IMR-90 (cell line): ENCODE data around the gene SPSB2. TPM values are rescaled to one million over a fixed set of nuclear protein-coding genes. Genes with fewer than 3 reads are reported as not detected.

Experiments
- ATAC-seq: fragments of 200-7000 bp; cut with Tn5 transposase; 2 replicates; pipeline ENCODE4 v1.9.1; 2020; ENCODE audit warnings: low read depth, mild to moderate bottlenecking, moderate library complexity
- BruUV-seq: library from RNA; stranded (reverse); fragments of 400-500 nt; replicated peaks from 2 replicates; lab custom pipeline; 2021; lab: Mats Ljungman, UMichigan
- CTCF ChIA-PET: fragments of 300-600 bp; formaldehyde crosslinking; extraction: SDS; loops from one replicate; lab custom pipeline; 2021; ENCODE audit warnings: antibody characterized with exemption; lab: Yijun Ruan, JAX
- POLR2A ChIA-PET: fragments of 300-600 bp; sonication (Branson Sonifier 250); formaldehyde crosslinking; loops from one replicate; lab custom pipeline; 2022; ENCODE audit warnings: antibody characterized with exemption; ENCODE audit not compliant: unreplicated experiment; lab: Charles Lee
- DNase-seq: peaks from one replicate; pipeline ENCODE4 v3.0.0; 2013
- H2AFZ ChIP-seq: replicated peaks from 2 replicates; pipeline ENCODE3; 2013; ENCODE audit warnings: low read length, mild to moderate bottlenecking; ENCODE audit not compliant: poor library complexity
- H2AK5ac ChIP-seq: 2 replicates; pipeline ENCODE4 v1.6.1; 2013; ENCODE audit warnings: low read depth, low read length, inconsistent platforms
- H2AK9ac ChIP-seq: replicated peaks from 2 replicates; pipeline ENCODE3; 2013; ENCODE audit warnings: mild to moderate bottlenecking, low read depth, low read length, moderate library complexity; ENCODE audit not compliant: poor library complexity
- H2BK120ac ChIP-seq: 2 replicates; pipeline ENCODE4 v1.6.1; 2013; ENCODE audit warnings: low read depth, low read length, inconsistent platforms
- H2BK15ac ChIP-seq: 3 replicates; pipeline ENCODE4 v1.6.1; 2013; ENCODE audit warnings: low read depth, low read length, inconsistent platforms
- H2BK20ac ChIP-seq: 2 replicates; pipeline ENCODE4 v1.6.1; 2013; ENCODE audit warnings: low read depth, mild to moderate bottlenecking, inconsistent platforms, low read length, moderate library complexity
- H2BK5ac ChIP-seq: 2 replicates; pipeline ENCODE4 v1.6.1; 2013; ENCODE audit warnings: mild to moderate bottlenecking, low read depth, low read length, inconsistent platforms; ENCODE audit not compliant: poor library complexity, severe bottlenecking
- H3K14ac ChIP-seq: replicated peaks from 2 replicates; pipeline ENCODE4 v1.6.1; 2013; ENCODE audit warnings: low read depth, low read length, inconsistent platforms
- H3K18ac ChIP-seq: 2 replicates; pipeline ENCODE4 v1.6.1; 2013; ENCODE audit warnings: low read depth, low read length, control low read depth
- H3K23ac ChIP-seq: 2 replicates; pipeline ENCODE4 v1.6.1; 2013; ENCODE audit warnings: low read depth, low read length, inconsistent platforms
- H3K27ac ChIP-seq: 2 replicates; pipeline ENCODE4 v1.5.1; 2013; ENCODE audit warnings: mild to moderate bottlenecking, control low read depth, low read length; ENCODE audit not compliant: insufficient read depth
- H3K27me3 ChIP-seq: 2 replicates; pipeline ENCODE4 v1.6.1; 2013; ENCODE audit warnings: low read length; ENCODE audit not compliant: control insufficient read depth, insufficient read depth
- H3K36me3 ChIP-seq: 2 replicates; pipeline ENCODE4 v1.6.1; 2013; ENCODE audit warnings: low read length, mixed read lengths; ENCODE audit not compliant: control insufficient read depth, insufficient read depth
- H3K4ac ChIP-seq: 2 replicates; pipeline ENCODE4 v1.6.1; 2013; ENCODE audit warnings: low read depth, low read length, inconsistent platforms
- H3K4me1 ChIP-seq: 2 replicates; pipeline ENCODE4 v1.6.1; 2013; ENCODE audit warnings: low read length, mixed read lengths; ENCODE audit not compliant: control insufficient read depth, insufficient read depth
- H3K4me2 ChIP-seq: 2 replicates; pipeline ENCODE4 v1.6.1; 2013; ENCODE audit warnings: low read depth, mild to moderate bottlenecking, control low read depth, low read length, moderate library complexity
- H3K4me3 ChIP-seq: 2 replicates; pipeline ENCODE4 v1.5.1; 2013; ENCODE audit warnings: low read depth, mild to moderate bottlenecking, control low read depth, low read length, moderate library complexity; ENCODE audit not compliant: insufficient read depth
- H3K56ac ChIP-seq: 2 replicates; pipeline ENCODE4 v1.6.1; 2013; ENCODE audit warnings: low read length, inconsistent platforms; ENCODE audit not compliant: insufficient read depth; ENCODE audit errors: extremely low read depth
- H3K79me1 ChIP-seq, 2 experiments: 2 replicates each; pipeline ENCODE4 v1.6.1; 2013; ENCODE audit warnings: low read length in 2 of 2, inconsistent platforms in 1 of 2, low read depth in 1 of 2
- H3K9ac ChIP-seq: 2 replicates; pipeline ENCODE4 v1.6.1; 2013; ENCODE audit warnings: low read depth, low read length, control low read depth
- H3K9me1 ChIP-seq: 2 replicates; pipeline ENCODE4 v1.6.1; 2013; ENCODE audit warnings: low read length, inconsistent platforms; ENCODE audit not compliant: insufficient read depth
- H3K9me3 ChIP-seq: 2 replicates; pipeline ENCODE4 v1.6.1; 2013; ENCODE audit warnings: low read length; ENCODE audit not compliant: control insufficient read depth, insufficient read depth
- H4K20me1 ChIP-seq: 2 replicates; pipeline ENCODE4 v1.6.1; 2013; ENCODE audit warnings: low read length, inconsistent platforms; ENCODE audit not compliant: insufficient read depth
- H4K5ac ChIP-seq: 2 replicates; pipeline ENCODE4 v1.6.1; 2013; ENCODE audit warnings: mild to moderate bottlenecking, low read depth, low read length, control low read depth
- H4K8ac ChIP-seq, 2 experiments: 2 replicates each; pipeline ENCODE4 v1.6.1; 2013; ENCODE audit warnings: low read depth in 2 of 2, low read length in 2 of 2, control low read depth in 1 of 2, inconsistent platforms in 1 of 2
- H4K91ac ChIP-seq: 2 replicates; pipeline ENCODE4 v1.6.1; 2013; ENCODE audit warnings: low read depth, low read length, inconsistent platforms; ENCODE audit not compliant: insufficient read depth
- CEBPB ChIP-seq: IDR thresholded peaks from 2 replicates; pipeline ENCODE4 v1.6.1; 2012; ENCODE audit warnings: low read depth, low read length, improper control_type of control experiment
- CHD1 ChIP-seq: IDR thresholded peaks from 2 replicates; pipeline ENCODE4 v1.6.1; 2012; ENCODE audit warnings: low read depth, low read length, improper control_type of control experiment
- FOS ChIP-seq: fragments of 150-350 bp; IDR thresholded peaks from 2 replicates; pipeline ENCODE4 v1.6.1; 2016; ENCODE audit warnings: low read depth, low read length
- MAZ ChIP-seq: IDR thresholded peaks from 2 replicates; pipeline ENCODE4 v1.6.1; 2012; ENCODE audit warnings: low read depth, mild to moderate bottlenecking, low read length, improper control_type of control experiment, moderate library complexity, borderline replicate concordance
- MXI1 ChIP-seq: IDR thresholded peaks from 2 replicates; pipeline ENCODE4 v1.6.1; 2012; ENCODE audit warnings: low read depth, mild to moderate bottlenecking, low read length, moderate library complexity, borderline replicate concordance
- NFE2L2 ChIP-seq: fragments of 150-350 bp; IDR thresholded peaks from 2 replicates; pipeline ENCODE4 v1.6.1; 2016; ENCODE audit warnings: low read depth, mild to moderate bottlenecking, low read length
- POLR2A ChIP-seq: IDR thresholded peaks from 2 replicates; pipeline ENCODE4 v1.6.1; 2012; ENCODE audit warnings: mild to moderate bottlenecking, low read depth, low read length
- RAD21 ChIP-seq: IDR thresholded peaks from 2 replicates; pipeline ENCODE4 v1.6.1; 2012; ENCODE audit warnings: low read length, improper control_type of control experiment
- RCOR1 ChIP-seq: IDR thresholded peaks from 2 replicates; pipeline ENCODE4 v1.6.1; 2012; ENCODE audit warnings: mild to moderate bottlenecking, low read length, improper control_type of control experiment; ENCODE audit not compliant: insufficient replicate concordance
- RFX5 ChIP-seq: IDR thresholded peaks from 2 replicates; pipeline ENCODE4 v1.8.0; 2012; ENCODE audit warnings: low read depth, mild to moderate bottlenecking, low read length, moderate library complexity
- WGBS, 2 experiments: methylation state at CpG; one replicate each; pipeline versions ENCODE4 v1.1.5 to v1.1.7; 2013; ENCODE audit warnings: missing lambda C conversion rate in 2 of 2; ENCODE audit not compliant: insufficient read length in 1 of 2; ENCODE audit errors: extremely low coverage in 2 of 2; 5-methylcytosine and 5-hydroxymethylcytosine counted together
- dilution Hi-C: fragments of 300-500 bp; cut with HindIII; formaldehyde crosslinking; loops from one replicate; pipeline ENCODE4 v1.14.3; 2018; ENCODE audit warnings: low sequenced_read_pairs; ENCODE audit not compliant: unreplicated experiment
- in situ Hi-C: fragments of 300-500 bp; cut with MboI; formaldehyde crosslinking; loops from 3 replicates; pipeline ENCODE4 v1.14.3; 2019; ENCODE audit warnings: low sequenced_read_pairs, inconsistent platforms, mixed read lengths
- intact Hi-C: fragments of 100-400 bp; cut with micrococcal nuclease; formaldehyde crosslinking; loops from 2 replicates; pipeline ENCODE4 v1.10.0; 2022
- polyA plus RNA-seq, 3 experiments: library from polyadenylated mRNA; depleted of rRNA; stranded (reverse); fragments of >200 nt; gene quantifications; 2 replicates each; pipeline ENCODE4 v1.2.3, GENCODE V29; 2012; ENCODE audit warnings: low replicate concordance in 1 of 3
- total RNA-seq: library from RNA; depleted of rRNA; stranded (reverse); fragments of >200 nt; gene quantifications from 2 replicates; pipeline ENCODE4 v1.2.3, GENCODE V29; 2012
- TF ChIP-seq, protein P1 (sequence below): conservative IDR thresholded peaks from 2 replicates; pipeline ENCODE4 v1.5.1; 2012; ENCODE audit warnings: mild to moderate bottlenecking, low read depth, low read length, improper control_type of control experiment
- TF ChIP-seq, protein P2 (sequence below): fragments of 150-350 bp; IDR thresholded peaks from 2 replicates; pipeline ENCODE4 v1.6.1; 2016; ENCODE audit warnings: low read depth, mild to moderate bottlenecking, low read length, moderate library complexity, borderline replicate concordance
- TF ChIP-seq, protein P3 (sequence below): fragments of 150-350 bp; IDR thresholded peaks from 2 replicates; pipeline ENCODE4 v1.6.1; 2017; ENCODE audit warnings: mild to moderate bottlenecking, antibody characterized with exemption, low read length, low read depth

Gene SPSB2
- total and polyA plus RNA-seq, 2 of the 4 experiments (the other 2 are of a cell fraction), result 1.3 to 4.1 TPM

DNA sequence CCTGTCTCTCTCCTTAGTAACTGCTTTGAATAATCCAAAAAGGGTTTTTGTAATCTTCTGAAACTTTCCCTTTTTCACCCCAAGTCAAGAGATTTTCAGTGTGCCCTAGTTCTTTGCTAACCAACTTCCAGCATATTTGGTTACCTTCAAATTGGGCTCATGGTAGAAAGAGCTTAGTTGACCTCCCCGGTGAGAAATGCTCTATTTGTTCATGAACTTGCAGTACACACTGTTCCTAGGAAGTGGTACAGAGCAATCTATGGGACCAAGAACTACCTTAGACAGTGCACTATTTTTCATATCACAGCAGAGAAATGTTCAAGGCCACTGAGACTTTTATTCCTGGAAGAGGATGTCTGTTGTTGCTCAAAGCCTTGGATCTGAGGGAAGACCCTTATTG, 19.5 kb downstream of the SPSB2 start:
- H3K4me2 ChIP-seq, result no peak overlapping the region
- dilution Hi-C loops, result no loop called here
- H3K56ac ChIP-seq, result no peak overlapping the region
- no peak overlapping the region for H2AFZ ChIP-seq
- ChIA-PET POLR2A (interaction anchor here (1.2 to 1.3 kb wide), 2 partner anchors 9 to 24 kb away, joined by 3 read pairs; no protein-coding TSS in a partner anchor), CTCF (interaction anchor here (1.0 to 3.3 kb wide), 3 partner anchors 12 to 100 kb away, joined by 3 to 10 read pairs (median 3); partner anchors contain the start of gene SPSB2)
- no peak overlapping the region for H3K27ac ChIP-seq
- peak overlapping the region; percentile 53; the same call in 1 of the 2 replicates for H3K23ac ChIP-seq
- H4K5ac ChIP-seq, result no peak overlapping the region
- in situ Hi-C loops, result no loop called here
- H2BK15ac ChIP-seq, result no peak overlapping the region
- peak overlapping the region; percentile 90 for H2BK5ac ChIP-seq
- H2BK120ac ChIP-seq, result no peak overlapping the region
- H2AK9ac ChIP-seq, result no peak overlapping the region
- 0 out of 2 replicates have a peak overlapping the region, but pooled peaks have one; percentile 85 for H3K4ac ChIP-seq
- H3K18ac ChIP-seq, result no peak overlapping the region
- no peak overlapping the region for H2AK5ac ChIP-seq
- peaks cover 5% of the 10 kb centered on the region for H3K4me1 ChIP-seq
- no peaks in the 10 kb centered on the region for H3K27me3 ChIP-seq
- no CpG with 5 or more reads among the region's 1 CpG for WGBS, 2 experiments
- ATAC-seq, result no peak
- H3K4me3 ChIP-seq, result no peak overlapping the region
- intact Hi-C loops, result loop anchor here (2.0 kb wide), 1 partner anchor 15 kb away; no protein-coding TSS in a partner anchor
- peaks cover 20 to 49% of the 10 kb centered on the region in 2 experiments for H3K79me1 ChIP-seq
- H4K8ac ChIP-seq, result peak overlapping the region in 1 of 2 experiments; percentile 17; a peak in 2 of 4 replicates
- H4K20me1 ChIP-seq, result peaks cover 15% of the 10 kb centered on the region
- no peak overlapping the region for H2BK20ac ChIP-seq
- TF ChIP-seq CEBPB (no peak), NFE2L2 (no peak), RCOR1 (no peak), POLR2A (no peak), MXI1 (no peak), FOS (no peak), RFX5 (no peak), MAZ (no peak), RAD21 (no peak), CHD1 (no peak)
- TF ChIP-seq, protein P1, sequence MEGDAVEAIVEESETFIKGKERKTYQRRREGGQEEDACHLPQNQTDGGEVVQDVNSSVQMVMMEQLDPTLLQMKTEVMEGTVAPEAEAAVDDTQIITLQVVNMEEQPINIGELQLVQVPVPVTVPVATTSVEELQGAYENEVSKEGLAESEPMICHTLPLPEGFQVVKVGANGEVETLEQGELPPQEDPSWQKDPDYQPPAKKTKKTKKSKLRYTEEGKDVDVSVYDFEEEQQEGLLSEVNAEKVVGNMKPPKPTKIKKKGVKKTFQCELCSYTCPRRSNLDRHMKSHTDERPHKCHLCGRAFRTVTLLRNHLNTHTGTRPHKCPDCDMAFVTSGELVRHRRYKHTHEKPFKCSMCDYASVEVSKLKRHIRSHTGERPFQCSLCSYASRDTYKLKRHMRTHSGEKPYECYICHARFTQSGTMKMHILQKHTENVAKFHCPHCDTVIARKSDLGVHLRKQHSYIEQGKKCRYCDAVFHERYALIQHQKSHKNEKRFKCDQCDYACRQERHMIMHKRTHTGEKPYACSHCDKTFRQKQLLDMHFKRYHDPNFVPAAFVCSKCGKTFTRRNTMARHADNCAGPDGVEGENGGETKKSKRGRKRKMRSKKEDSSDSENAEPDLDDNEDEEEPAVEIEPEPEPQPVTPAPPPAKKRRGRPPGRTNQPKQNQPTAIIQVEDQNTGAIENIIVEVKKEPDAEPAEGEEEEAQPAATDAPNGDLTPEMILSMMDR, result no peak
- TF ChIP-seq, protein P2, sequence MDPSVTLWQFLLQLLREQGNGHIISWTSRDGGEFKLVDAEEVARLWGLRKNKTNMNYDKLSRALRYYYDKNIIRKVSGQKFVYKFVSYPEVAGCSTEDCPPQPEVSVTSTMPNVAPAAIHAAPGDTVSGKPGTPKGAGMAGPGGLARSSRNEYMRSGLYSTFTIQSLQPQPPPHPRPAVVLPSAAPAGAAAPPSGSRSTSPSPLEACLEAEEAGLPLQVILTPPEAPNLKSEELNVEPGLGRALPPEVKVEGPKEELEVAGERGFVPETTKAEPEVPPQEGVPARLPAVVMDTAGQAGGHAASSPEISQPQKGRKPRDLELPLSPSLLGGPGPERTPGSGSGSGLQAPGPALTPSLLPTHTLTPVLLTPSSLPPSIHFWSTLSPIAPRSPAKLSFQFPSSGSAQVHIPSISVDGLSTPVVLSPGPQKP, result no peak
- TF ChIP-seq, protein P3, sequence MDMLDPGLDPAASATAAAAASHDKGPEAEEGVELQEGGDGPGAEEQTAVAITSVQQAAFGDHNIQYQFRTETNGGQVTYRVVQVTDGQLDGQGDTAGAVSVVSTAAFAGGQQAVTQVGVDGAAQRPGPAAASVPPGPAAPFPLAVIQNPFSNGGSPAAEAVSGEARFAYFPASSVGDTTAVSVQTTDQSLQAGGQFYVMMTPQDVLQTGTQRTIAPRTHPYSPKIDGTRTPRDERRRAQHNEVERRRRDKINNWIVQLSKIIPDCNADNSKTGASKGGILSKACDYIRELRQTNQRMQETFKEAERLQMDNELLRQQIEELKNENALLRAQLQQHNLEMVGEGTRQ, result no peak
- no TSS peak for BruUV-seq
- H3K9me1 ChIP-seq, result no peaks in the 10 kb centered on the region
- no peak overlapping the region for H3K14ac ChIP-seq
- H3K9ac ChIP-seq, result peak overlapping the region; percentile 54; the same call in 1 of the 2 replicates
- peaks cover 38% of the 10 kb centered on the region for H3K36me3 ChIP-seq
- H3K9me3 ChIP-seq, result no peaks in the 10 kb centered on the region
- no peak for DNase-seq
- H4K91ac ChIP-seq, result no peak overlapping the region
